ENCODE data around the gene RNF208.
A peak's percentile ranks its signal among the peaks of the same experiment; 100 is the strongest.

Gene RNF208

DNA sequence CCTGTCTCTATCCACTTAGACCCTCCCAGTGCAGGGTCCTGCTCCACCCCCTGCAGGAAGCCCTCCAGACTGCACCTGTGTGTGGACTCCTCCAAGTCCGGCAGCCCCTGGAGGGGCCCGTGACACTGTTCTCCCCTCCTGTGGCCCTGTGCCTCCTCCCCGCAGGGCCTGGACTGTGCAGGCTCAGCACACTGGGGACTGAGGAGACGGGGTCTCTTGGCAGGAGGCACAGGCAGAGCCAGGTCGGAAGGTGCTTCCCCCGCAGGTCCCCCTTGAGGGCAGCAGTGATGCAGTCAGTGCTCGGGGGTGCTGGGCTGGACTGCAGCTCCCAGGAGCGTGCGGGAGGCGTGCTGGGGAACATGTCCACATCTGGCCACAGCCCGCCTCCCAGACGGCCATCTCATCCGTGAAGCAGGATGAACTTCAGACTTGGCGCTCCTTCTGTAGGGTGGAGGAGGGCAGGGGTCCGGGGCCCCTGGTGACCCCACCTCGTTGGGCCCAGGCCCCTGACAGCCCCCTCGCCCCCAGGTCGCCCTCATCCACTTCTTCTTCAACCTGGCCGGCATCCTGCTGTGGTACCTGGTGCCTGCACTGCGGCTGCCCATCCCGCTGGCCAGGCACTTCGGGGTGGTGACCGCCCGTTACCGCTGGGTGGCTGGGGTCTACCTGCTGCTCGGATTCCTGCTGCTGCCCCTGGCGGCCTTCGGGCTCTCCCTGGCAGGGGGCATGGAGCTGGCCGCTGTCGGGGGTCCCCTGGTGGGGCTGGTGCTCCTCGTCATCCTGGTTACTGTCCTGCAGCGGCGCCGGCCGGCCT is 13.6 kb upstream of the RNF208 start:
- Histone ChIP-seq H3K36me3 (ENCODE audit: insufficient read depth, low read length) (no peaks in the 10 kb centered on the region), H3K4me3 (ENCODE audit: low read depth, low read length, poor library complexity, severe bottlenecking) (no peak overlapping the region), H3K27ac (ENCODE audit: low read depth, low read length, poor library complexity, severe bottlenecking) (no peak overlapping the region), H3K9ac (ENCODE audit: low read length) (no peak overlapping the region), H3K79me2 (ENCODE audit: insufficient read depth, low read length) (no peaks in the 10 kb centered on the region), H2AFZ (ENCODE audit: low read length) (no peak overlapping the region), H3K9me2 (ENCODE audit: low read depth, low read length) (no peaks in the 10 kb centered on the region), H4K20me1 (ENCODE audit: insufficient read depth, low read length) (no peaks in the 10 kb centered on the region), H3K4me1 (ENCODE audit: insufficient read depth, low read length, severe bottlenecking) (peaks cover 19% of the 10 kb centered on the region), H3K27me3 (ENCODE audit: insufficient read depth, low read length) (peaks cover 5% of the 10 kb centered on the region; the same call in 1 of the 2 replicates), H3K4me2 (ENCODE audit: low read length) (no peak overlapping the region; the same call in 1 of the 2 replicates), H3K9me3 (ENCODE audit: low read length) (no peaks in the 10 kb centered on the region), H3F3A (ENCODE audit: insufficient read depth, low read length) (no peaks in the 10 kb centered on the region)
- TF ChIP-seq EZH2 (IDR thresholded peaks at IDR 0.05; ENCODE audit: borderline replicate concordance, low read length) = no peak
- TF ChIP-seq, protein P1, sequence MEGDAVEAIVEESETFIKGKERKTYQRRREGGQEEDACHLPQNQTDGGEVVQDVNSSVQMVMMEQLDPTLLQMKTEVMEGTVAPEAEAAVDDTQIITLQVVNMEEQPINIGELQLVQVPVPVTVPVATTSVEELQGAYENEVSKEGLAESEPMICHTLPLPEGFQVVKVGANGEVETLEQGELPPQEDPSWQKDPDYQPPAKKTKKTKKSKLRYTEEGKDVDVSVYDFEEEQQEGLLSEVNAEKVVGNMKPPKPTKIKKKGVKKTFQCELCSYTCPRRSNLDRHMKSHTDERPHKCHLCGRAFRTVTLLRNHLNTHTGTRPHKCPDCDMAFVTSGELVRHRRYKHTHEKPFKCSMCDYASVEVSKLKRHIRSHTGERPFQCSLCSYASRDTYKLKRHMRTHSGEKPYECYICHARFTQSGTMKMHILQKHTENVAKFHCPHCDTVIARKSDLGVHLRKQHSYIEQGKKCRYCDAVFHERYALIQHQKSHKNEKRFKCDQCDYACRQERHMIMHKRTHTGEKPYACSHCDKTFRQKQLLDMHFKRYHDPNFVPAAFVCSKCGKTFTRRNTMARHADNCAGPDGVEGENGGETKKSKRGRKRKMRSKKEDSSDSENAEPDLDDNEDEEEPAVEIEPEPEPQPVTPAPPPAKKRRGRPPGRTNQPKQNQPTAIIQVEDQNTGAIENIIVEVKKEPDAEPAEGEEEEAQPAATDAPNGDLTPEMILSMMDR (IDR thresholded peaks at IDR 0.05; ENCODE audit: low read length) = peak; percentile 24; the same call in 1 of the 2 replicates

DNA sequence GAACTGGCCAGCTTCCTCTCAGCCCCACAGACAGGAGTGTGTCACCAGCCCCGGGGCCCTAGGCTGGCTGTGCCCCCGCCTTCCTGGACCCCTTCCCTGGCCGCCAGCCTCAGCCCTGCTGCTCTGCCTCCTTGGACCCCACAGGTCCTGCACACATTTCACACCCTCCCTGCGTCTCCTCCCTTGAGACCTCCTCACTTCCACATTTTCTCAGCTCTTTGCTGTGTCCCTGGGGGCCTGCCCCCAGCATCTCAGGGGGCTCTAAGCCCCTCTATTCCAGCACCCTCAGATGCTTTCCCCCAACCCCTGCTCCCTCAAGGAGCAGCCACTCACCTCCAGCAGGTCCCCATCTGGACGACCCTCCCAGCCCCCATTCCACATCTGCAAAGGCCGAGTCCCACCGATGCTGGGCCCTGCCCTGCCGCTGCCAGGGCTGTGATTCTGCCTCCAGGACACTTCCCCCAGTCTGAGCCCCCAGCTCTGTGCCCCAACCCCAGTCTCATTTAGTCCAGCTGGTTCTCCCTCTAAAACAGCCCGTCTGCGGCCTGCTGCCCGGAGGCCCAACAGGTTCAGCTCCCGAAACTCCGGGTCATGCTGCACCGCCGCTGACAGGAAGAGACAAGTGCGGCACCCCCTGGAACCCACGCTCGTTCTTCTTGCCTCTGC is 12.9 kb upstream of the RNF208 start:
- Histone ChIP-seq H3K4me1 (ENCODE audit: insufficient read depth, low read length, severe bottlenecking) (peaks cover 19% of the 10 kb centered on the region), H3K4me3 (ENCODE audit: low read depth, low read length, poor library complexity, severe bottlenecking) (no peak overlapping the region), H3K36me3 (ENCODE audit: insufficient read depth, low read length) (no peaks in the 10 kb centered on the region), H3K9me3 (ENCODE audit: low read length) (no peaks in the 10 kb centered on the region), H3K27ac (ENCODE audit: low read depth, low read length, poor library complexity, severe bottlenecking) (no peak overlapping the region), H3K79me2 (ENCODE audit: insufficient read depth, low read length) (no peaks in the 10 kb centered on the region), H3K9me2 (ENCODE audit: low read depth, low read length) (no peaks in the 10 kb centered on the region), H2AFZ (ENCODE audit: low read length) (no peak overlapping the region), H3K4me2 (ENCODE audit: low read length) (no peak overlapping the region), H4K20me1 (ENCODE audit: insufficient read depth, low read length) (no peaks in the 10 kb centered on the region), H3K27me3 (ENCODE audit: insufficient read depth, low read length) (peaks cover 9% of the 10 kb centered on the region; the same call in 1 of the 2 replicates), H3K9ac (ENCODE audit: low read length) (no peak overlapping the region), H3F3A (ENCODE audit: insufficient read depth, low read length) (no peaks in the 10 kb centered on the region)
- TF ChIP-seq, protein P1 (IDR thresholded peaks at IDR 0.05; ENCODE audit: low read length) = no peak
- TF ChIP-seq EZH2 (IDR thresholded peaks at IDR 0.05; ENCODE audit: borderline replicate concordance, low read length) = no peak

DNA sequence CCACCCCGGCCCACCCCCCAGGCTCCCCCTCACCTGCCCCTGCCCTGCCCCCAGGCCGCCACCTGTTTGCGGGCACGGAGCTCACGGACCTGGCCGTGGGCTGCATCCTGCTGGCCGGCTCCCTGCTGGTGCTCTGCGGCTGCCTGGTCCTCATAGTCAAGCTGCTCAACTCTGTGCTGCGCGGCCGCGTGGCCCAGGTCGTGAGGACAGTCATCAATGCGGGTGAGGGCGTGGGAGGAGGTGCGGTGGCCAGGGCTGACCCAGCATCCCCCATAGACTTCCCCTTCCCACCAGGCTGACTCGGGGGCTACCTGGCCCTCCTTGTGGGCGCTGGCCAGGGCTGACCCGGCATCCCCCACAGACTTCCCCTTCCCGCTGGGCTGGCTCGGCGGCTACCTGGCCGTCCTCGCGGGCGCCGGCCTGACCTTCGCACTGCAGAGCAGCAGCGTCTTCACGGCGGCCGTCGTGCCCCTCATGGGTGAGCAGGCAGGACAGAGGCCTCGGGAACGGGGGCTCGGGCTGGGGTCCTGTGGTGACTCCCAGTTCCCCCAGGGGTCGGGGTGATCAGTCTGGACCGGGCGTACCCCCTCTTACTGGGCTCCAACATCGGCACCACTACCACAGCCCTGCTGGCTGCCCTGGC is 12.1 kb upstream of the RNF208 start:
- Histone ChIP-seq H3F3A (ENCODE audit: insufficient read depth, low read length) (no peaks in the 10 kb centered on the region), H4K20me1 (ENCODE audit: insufficient read depth, low read length) (no peaks in the 10 kb centered on the region), H3K79me2 (ENCODE audit: insufficient read depth, low read length) (no peaks in the 10 kb centered on the region), H3K27ac (ENCODE audit: low read depth, low read length, poor library complexity, severe bottlenecking) (no peak overlapping the region), H3K36me3 (ENCODE audit: insufficient read depth, low read length) (no peaks in the 10 kb centered on the region), H3K27me3 (ENCODE audit: insufficient read depth, low read length) (peaks cover 9% of the 10 kb centered on the region; the same call in 1 of the 2 replicates), H3K4me1 (ENCODE audit: insufficient read depth, low read length, severe bottlenecking) (peaks cover 14% of the 10 kb centered on the region), H3K4me2 (ENCODE audit: low read length) (no peak overlapping the region), H3K4me3 (ENCODE audit: low read depth, low read length, poor library complexity, severe bottlenecking) (no peak overlapping the region), H3K9ac (ENCODE audit: low read length) (no peak overlapping the region), H3K9me3 (ENCODE audit: low read length) (no peaks in the 10 kb centered on the region), H2AFZ (ENCODE audit: low read length) (no peak overlapping the region), H3K9me2 (ENCODE audit: low read depth, low read length) (no peaks in the 10 kb centered on the region)
- no peak for TF ChIP-seq EZH2 (IDR thresholded peaks at IDR 0.05; ENCODE audit: borderline replicate concordance, low read length)
- TF ChIP-seq, protein P1 (IDR thresholded peaks at IDR 0.05; ENCODE audit: low read length) = no peak
